Esophagus muscularis mucosa (tissue), 4 donors: ENCODE results near the gene RERE. TPM values are rescaled to one million over a fixed set of nuclear protein-coding genes. Genes with fewer than 3 reads are reported as not detected.

ENCODE experiments used
- DNase-seq: peaks from one replicate; pipeline ENCODE4 v3.0.0-alpha.2; 2017; ENCODE audit errors: extremely low spot score
- H3K27ac ChIP-seq, 4 donors: fragments of 200-600 bp; sonication (generic); replicated peaks in 1 of 4; 1 replicate in 3 of 4; 2 replicates in 1 of 4; pipeline ENCODE4 v1.5.1; 2016 to 2019; ENCODE audit warnings: mild to moderate bottlenecking in 1 of 4
- H3K27me3 ChIP-seq, 4 donors: fragments of 200-600 bp; sonication (generic); one replicate each; pipeline versions ENCODE4 v1.5.1 to v1.6.0; 2016 to 2019
- H3K36me3 ChIP-seq, 4 donors: fragments of 200-600 bp; sonication (generic); one replicate each; pipeline ENCODE4 v1.5.1; 2016 to 2019
- H3K4me1 ChIP-seq, 4 donors: fragments of 200-600 bp; sonication (generic); one replicate each; pipeline ENCODE4 v1.5.1; 2016 to 2019
- H3K4me3 ChIP-seq, 4 donors: fragments of 200-600 bp; sonication (generic); 1 replicate in 2 of 4; 2 replicates in 2 of 4; pipeline ENCODE4 v1.5.1; 2016 to 2019; ENCODE audit warnings: mild to moderate bottlenecking in 4 of 4, moderate library complexity in 1 of 4
- H3K9me3 ChIP-seq, 4 donors: fragments of 200-600 bp; sonication (generic); 1 replicate in 3 of 4; 2 replicates in 1 of 4; pipeline ENCODE4 v1.5.1; 2016 to 2019
- CTCF ChIP-seq, 3 experiments: fragments of 200-600 bp in 2 of 3; fragments of 450-650 bp in 1 of 3; sonication (generic) in 2 of 3; IDR thresholded peaks; one replicate each; pipeline ENCODE4 v1.5.1; 2017 to 2019; ENCODE audit warnings: antibody characterized with exemption in 3 of 3, mild to moderate bottlenecking in 2 of 3, moderate library complexity in 1 of 3
- EP300 ChIP-seq: sonication (generic); formaldehyde crosslinking; IDR thresholded peaks from one replicate; pipeline ENCODE4 v1.6.1; 2017; ENCODE audit warnings: antibody characterized with exemption
- POLR2A ChIP-seq: fragments of 450-650 bp; IDR thresholded peaks from one replicate; pipeline ENCODE4 v1.6.1; 2017; ENCODE audit warnings: antibody characterized with exemption, moderate library complexity, mild to moderate bottlenecking, low read depth
- POLR2AphosphoS5 ChIP-seq, 2 donors: sonication (generic); formaldehyde crosslinking; IDR thresholded peaks; one replicate each; pipeline ENCODE4 v1.6.1; 2017; ENCODE audit warnings: antibody characterized with exemption in 2 of 2
- WGBS: methylation state at CpG from one replicate; pipeline ENCODE4 v1.1.5; 2018; 5-methylcytosine and 5-hydroxymethylcytosine counted together
- intact Hi-C: fragments of 100-400 bp; cut with DNase I; formaldehyde crosslinking; loops from one replicate; pipeline ENCODE4 v1.15.1; 2023
- total RNA-seq, 4 donors: library from RNA; depleted of rRNA; stranded (reverse); fragments of >200 nt; gene quantifications; one replicate each; pipeline versions ENCODE4 v1.1.0 to v1.2.1, GENCODE V29; 2016

Gene RERE
- total RNA-seq, 4 donors from 2014 or later: 133 to 212 (median 168) TPM

DNA sequence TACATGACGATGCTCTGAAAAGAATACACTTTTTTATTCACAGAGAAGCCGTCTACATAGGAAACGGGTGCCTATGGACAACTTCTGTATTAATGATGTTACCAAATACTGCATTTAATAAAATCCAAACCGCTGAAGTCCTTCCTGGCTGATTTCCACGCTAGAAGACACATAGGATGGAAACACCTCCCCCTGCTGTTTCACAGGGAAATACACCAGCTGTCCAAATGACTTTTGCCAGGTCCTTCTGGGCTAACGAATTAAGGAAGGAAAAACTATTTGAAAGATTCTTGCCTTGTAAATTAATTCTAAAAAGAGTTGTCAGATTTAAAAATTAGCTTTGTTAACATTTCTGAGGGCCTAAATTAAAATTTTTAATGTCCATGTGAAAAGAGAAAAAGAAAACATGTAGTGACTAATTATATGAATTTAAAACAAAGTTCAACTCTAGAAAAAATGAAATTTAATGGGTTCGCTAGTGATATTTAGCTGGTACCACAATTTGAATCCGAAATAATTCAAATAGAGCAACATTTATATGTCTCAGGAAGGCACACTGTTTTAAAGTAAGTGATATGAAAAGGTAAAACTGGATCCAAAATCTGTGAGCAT, 146.0 kb downstream of the RERE start:
- Histone ChIP-seq H3K4me1 (peaks cover 43 to 77% (median 69%) of the 10 kb centered on the region in 4 donors), H3K4me3 (no peak overlapping the region), H3K36me3 (no peaks in the 10 kb centered on the region), H3K27ac (no peak overlapping the region), H3K27me3 (no peaks in the 10 kb centered on the region), H3K9me3 (no peaks in the 10 kb centered on the region)
- WGBS: 23% methylated on average over 8 of the region's 8 CpGs
- DNase-seq: no peak
- intact Hi-C loops: loop anchor here (5.0 kb wide), 2 partner anchors 46 to 109 kb away; no protein-coding TSS in a partner anchor
- TF ChIP-seq CTCF (IDR thresholded peaks at IDR 0.05): peak; percentile 82 to 91 (median 83)
- TF ChIP-seq EP300: no peak
- peak in 1 of 2 donors; percentile 60 for TF ChIP-seq POLR2AphosphoS5 (IDR thresholded peaks at IDR 0.05)

- Histone ChIP-seq H3K9me3 (no peaks in the 10 kb centered on the region), H3K4me3 (no peak overlapping the region), H3K36me3 (no peaks in the 10 kb centered on the region), H3K4me1 (peaks cover 53 to 80% (median 76%) of the 10 kb centered on the region in 4 donors), H3K27ac (peak overlapping the region in 1 of 4 donors; percentile 17), H3K27me3 (no peaks in the 10 kb centered on the region)
- TF ChIP-seq CTCF (IDR thresholded peaks at IDR 0.05) (no peak), POLR2A (no peak), EP300 (no peak), POLR2AphosphoS5 (IDR thresholded peaks at IDR 0.05) (no peak)
- 66% methylated on average over 2 of the region's 2 CpGs for WGBS
- no peak for DNase-seq
- intact Hi-C loops: loop anchor here (5.0 kb wide), 2 partner anchors 47 to 108 kb away; no protein-coding TSS in a partner anchor
Observed at GRCh38 chr1:8670371-8670818, 147.0 kb downstream of the RERE start.

- no peak for TF ChIP-seq CTCF (IDR thresholded peaks at IDR 0.05)
- TF ChIP-seq POLR2A: no peak
- TF ChIP-seq EP300: no peak
- TF ChIP-seq POLR2AphosphoS5 (IDR thresholded peaks at IDR 0.05): no peak
- no peak for DNase-seq
- Histone ChIP-seq H3K27ac (peak overlapping the region in 1 of 4 donors; percentile 17), H3K27me3 (no peaks in the 10 kb centered on the region), H3K9me3 (no peaks in the 10 kb centered on the region), H3K4me3 (no peak overlapping the region), H3K36me3 (no peaks in the 10 kb centered on the region), H3K4me1 (peaks cover 58 to 85% (median 80%) of the 10 kb centered on the region in 4 donors)
- intact Hi-C loops: loop anchor here (5.0 kb wide), 2 partner anchors 48 to 107 kb away; no protein-coding TSS in a partner anchor
- WGBS: 66% methylated on average over 4 of the region's 4 CpGs
Observed at GRCh38 chr1:8669606-8670335, 147.7 kb downstream of the RERE start.

DNA sequence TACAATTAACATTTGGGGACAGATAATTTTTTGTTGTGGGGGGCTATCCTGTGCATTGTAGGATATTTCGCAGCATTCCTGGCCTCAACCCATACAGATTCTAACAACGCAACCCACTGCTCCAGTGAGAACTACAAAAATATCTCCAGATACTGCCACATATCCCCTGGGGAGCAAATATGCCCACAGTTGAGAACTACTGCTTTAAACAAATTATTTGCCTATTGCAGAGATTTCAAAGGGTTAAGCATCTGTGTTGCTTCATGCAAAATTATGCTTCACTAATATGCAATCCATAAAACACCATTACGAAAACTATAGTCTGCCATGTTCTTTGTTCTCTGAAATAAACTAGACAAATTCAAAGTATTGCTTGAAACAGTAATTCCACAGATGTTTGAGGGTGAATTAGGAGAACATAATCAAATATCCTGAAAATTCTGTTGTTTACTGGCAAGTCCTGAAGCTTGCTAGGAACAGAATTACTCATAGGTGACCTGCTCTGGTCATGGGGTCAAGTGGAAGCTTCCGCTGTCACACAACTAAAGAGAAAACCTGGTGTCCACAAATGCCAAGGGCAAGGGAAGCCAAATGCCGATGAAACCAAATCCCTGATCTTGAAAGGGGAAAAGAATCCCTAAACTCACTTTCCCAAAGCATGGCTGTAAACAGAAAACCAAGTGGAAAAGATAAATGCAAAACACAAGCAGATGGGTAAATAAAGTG, 149.4 kb downstream of the RERE start:
- no peaks in the 10 kb centered on the region for H3K9me3 ChIP-seq
- WGBS: 82% methylated on average over 5 of the region's 5 CpGs
- no peak overlapping the region for H3K4me3 ChIP-seq
- H3K4me1 ChIP-seq: peaks cover 71 to 90% (median 85%) of the 10 kb centered on the region in 4 donors
- no peak for TF ChIP-seq POLR2A
- TF ChIP-seq POLR2AphosphoS5 (IDR thresholded peaks at IDR 0.05): peak in 1 of 2 donors; percentile 19
- TF ChIP-seq EP300: no peak
- no peak for TF ChIP-seq CTCF (IDR thresholded peaks at IDR 0.05)
- no peaks in the 10 kb centered on the region for H3K27me3 ChIP-seq
- H3K36me3 ChIP-seq: no peaks in the 10 kb centered on the region
- no peak overlapping the region for H3K27ac ChIP-seq
- no peak for DNase-seq
- intact Hi-C loops: no loop called here
